Activated CD8-positive, alpha-beta memory T cell treated with anti-CD3 and anti-CD28 coated beads, Interleukin-2, amount 50 U/mL, for 1 hour (primary cell): Measurements from ENCODE around the gene PLEKHG4B.

Source experiments
- DNase-seq: peaks from one replicate; pipeline ENCODE4 v3.0.0-alpha.2; 2020; ENCODE audit errors: extremely low read depth

The PLEKHG4B gene

GRCh38 chr5:169728-170094 is 77.7 kb downstream of the PLEKHG4B start:
- DNase-seq, result no peak

DNA sequence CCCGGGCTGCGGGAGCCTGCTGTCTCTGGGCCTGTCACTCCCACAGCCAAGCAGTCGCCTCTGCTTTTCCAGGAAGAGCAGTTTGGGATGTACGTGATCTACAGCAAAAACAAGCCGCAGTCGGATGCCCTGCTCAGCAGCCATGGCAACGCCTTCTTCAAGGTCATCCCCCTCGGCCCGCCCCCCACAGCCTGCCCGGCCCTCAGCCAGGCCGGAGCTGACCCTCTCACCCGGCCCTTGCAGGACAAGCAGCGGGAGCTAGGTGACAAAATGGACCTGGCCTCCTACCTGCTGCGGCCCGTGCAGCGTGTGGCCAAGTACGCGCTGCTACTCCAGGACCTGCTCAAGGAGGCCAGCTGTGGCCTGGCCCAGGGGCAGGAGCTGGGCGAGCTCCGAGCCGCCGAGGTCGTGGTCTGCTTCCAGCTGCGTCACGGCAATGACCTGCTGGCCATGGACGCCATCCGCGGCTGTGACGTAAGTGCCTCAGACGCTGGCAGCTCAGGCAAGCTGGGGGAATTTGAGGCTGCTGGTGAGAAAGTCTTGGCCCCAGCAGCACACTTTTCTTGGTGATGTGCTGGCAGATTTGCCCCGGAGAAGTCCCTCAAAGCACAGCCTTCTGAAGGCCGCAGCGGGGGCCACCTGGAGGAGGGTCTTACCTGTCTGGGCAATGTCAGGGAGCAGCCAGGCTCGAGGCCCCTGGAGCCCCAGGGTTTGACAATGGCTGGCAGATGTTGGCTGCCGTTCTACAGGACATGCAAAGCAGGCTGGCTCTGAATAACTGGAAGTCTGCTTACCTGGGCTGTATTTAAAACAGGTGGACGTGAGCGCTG is 79.2 kb downstream of the PLEKHG4B start:
- no peak for DNase-seq

GRCh38 chr5:171801-172331 is 79.9 kb downstream of the PLEKHG4B start:
- no peak for DNase-seq

GRCh38 chr5:172421-172820 is 80.5 kb downstream of the PLEKHG4B start:
- DNase-seq, result no peak

DNA sequence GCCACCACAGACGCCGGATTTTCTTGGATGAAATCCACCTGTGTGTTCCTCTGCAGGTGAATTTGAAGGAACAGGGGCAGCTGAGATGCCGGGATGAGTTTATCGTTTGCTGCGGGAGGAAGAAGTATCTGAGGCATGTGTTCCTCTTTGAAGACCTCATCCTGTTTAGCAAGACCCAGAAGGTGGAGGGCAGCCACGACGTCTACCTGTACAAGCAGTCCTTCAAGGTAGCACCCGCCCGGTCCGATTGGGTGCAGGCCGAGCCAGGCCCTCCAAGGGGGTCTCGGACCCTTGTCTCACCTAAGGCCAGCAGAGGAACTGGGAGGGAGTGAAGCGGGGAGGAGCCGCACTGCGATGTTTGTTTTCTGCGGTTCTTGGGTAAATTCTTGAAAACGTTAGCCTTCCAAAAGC is 80.9 kb downstream of the PLEKHG4B start:
- DNase-seq, result no peak

GRCh38 chr5:173392-174290 is 81.7 kb downstream of the PLEKHG4B start:
- no peak for DNase-seq

- no peak for DNase-seq
Observed at GRCh38 chr5:174291-174600, 82.3 kb downstream of the PLEKHG4B start.

DNA sequence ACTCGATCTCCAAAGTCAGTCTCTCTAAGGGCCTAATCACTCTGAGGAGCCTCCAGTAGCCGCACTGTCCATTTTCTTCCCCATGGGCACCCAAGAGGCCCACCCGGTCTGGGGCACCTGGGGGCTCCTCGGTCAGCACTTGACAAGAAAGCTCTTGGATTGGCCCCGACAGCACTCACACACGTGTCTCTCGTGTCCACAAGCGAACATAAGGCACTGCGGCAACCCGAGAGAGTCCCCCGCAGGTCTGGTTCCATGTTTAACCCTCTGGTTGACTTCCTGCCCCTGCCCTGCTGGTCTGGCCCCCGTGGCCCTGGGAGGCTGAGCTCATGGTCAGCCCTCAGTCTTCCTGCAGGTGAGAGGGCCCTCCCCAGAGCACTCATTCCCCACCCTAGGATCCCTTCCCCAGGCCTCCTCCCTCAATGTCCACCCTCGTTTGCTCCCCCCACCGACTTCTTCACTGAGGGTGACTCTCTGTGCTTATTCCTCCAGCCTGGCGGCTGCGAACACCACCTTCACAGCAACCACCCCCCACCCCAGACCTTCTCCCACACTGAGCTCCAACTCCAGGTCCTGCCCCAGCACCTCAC is 83.0 kb downstream of the PLEKHG4B start:
- no peak for DNase-seq

- no peak for DNase-seq
Observed at GRCh38 chr5:176296-176823, 84.4 kb downstream of the PLEKHG4B start.

- DNase-seq, result no peak
Observed at GRCh38 chr5:178110-178509, 86.1 kb downstream of the PLEKHG4B start.

DNA sequence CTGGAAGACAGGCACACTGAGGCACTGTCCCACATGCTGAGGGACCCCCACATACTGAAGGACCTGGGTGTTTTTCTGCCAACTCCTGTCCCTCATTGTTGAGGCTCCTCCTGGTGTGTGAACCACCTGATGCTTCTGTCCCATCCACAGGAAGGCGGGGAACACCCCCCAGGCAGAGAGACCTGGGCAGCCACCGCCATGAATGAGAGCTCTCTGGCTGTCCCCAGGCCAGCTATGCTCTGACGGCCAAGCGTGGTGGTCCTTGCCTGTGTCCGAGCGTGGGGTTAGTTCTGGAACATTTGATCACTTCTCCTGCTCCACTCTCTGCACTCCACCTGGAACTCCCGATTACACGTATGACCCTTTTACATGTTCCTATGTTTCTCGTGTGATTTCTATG is 87.4 kb downstream of the PLEKHG4B start:
- DNase-seq, result no peak

GRCh38 chr5:180286-180918 is 88.4 kb downstream of the PLEKHG4B start:
- DNase-seq, result no peak

DNA sequence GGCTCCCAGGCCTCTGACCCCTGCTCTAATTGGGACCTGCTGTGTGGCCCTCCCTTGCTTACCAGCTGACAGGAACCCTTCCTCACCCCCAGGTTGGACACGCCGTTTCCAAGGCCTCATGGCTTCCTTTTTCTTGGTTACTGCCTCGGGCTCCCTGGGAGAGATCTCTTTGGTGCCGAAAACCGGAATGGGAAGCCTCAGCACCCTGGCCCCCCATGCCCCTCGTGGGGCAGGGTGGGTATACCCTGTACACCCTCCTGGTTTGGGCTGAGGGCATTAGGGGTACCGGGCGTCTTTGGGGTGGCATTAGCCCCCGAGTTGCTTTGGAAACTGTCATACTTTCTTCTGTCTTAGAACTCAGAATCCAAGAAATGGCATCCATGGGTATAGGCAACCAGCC is 89.2 kb downstream of the PLEKHG4B start:
- DNase-seq, result no peak

GRCh38 chr5:181566-181965 is 89.6 kb downstream of the PLEKHG4B start:
- DNase-seq, result no peak

DNA sequence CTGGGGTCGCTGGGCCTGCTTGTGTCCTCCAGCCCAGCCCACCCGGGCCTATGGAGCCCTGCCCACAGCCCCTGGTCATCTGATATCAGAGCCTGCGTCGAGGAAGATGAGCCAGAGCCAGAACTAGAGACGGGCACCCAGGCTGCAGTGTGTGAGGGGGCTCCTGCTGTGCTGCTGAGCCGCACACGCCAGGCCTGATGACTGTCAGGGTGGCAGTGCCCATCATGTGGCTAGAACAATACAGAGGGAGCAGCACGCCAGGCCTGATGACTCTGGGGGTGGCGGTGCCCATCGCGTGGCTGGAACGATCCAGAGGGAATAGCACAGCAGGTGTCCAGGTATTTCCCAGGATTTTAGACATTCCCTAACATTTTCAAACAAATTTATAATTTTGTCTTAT is 90.2 kb downstream of the PLEKHG4B start:
- no peak for DNase-seq

- no peak for DNase-seq
Observed at GRCh38 chr5:184471-184870, 92.5 kb downstream of the PLEKHG4B start.

DNA sequence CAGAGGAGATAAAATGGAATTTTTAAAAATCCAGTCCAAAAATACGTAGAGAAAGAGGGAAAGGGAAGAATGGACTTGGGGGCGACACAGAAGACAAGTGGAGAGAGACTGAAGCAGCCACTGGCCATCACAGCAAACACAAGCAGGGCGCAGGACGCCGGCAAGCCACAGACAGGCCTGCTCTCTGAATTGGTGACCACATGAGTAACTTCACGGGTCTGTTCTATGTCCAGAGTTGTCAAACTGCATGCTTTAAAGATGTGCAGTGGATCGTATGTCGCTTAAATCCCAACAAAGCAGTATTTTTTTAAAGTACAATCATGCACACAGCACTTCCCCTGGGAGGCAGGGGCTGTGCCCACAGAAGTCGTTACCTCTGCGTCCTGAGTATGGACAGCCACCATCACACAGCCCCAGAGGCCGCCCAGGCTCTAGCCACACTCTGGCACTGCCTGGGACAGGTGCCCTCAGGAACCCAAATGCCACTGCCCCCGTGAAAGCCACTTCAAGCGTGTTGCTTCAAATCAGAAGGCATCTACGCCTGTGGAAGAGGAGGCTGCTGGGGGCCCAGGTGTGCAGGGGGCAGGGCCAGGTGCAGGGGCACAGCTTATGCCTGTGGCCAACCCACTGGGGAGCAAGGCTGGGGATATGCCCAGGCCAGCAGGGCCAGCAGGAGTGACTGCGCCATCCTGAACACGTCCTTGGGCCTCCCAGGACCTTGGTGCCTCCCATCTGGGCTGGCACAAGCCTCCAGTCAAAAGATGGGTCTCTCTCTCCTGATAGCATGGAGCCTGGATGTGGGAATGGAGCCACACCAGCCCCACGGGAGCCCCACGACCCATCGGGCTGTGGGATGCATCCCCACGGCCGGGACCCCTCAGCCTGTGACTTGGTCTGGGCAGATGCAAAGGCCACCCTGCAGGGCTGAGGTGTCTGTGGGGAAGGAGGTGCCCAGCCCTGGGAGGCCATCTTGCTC is 93.4 kb downstream of the PLEKHG4B start:
- DNase-seq, result no peak

DNA sequence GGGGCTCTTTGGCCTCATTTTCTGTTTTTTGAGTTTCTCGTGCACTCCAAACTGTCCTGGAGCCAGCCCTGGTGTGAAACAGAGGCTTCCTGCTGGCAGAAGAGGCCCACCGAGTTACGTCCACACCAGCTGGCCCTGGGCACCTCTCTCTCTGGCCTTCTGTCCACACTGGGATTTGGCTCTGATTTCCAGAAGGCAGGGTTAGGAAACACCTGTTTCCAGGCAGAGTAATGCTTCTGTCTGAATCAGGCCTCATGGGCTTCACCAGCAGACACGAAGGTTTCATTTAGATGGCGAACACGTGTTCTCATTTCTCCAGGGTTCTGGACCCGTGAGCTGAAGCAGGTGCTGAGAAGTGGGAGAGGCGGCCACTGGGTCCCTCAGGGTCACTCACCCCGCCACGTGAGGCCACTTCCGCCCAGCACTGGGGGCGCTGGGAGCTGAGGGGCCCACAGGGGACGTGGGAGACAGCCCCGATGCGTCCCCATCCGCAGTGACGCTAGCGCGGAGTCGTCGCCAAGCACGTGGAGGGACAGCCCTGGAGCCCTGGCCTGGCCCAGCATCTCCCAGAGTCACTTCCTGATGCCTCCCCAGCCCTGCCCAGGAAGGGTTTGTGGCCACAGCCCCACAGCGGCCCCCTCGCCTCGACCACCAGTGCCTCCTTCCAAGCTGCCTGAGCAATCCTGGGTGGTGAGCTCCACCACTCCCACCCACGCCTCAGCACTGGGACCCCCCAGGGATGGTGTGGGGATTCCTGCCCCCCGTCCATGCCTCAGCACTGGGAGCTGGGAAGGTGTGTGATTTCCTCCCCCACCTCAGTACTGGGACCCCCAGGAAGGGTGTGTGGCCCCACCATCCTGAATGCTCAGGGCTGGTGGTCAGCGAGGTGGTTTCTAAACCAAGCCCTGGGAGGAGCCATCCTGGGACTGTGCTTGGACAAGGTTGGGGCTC is 94.4 kb downstream of the PLEKHG4B start:
- DNase-seq, result no peak

- no peak for DNase-seq
Observed at GRCh38 chr5:187042-187431, 95.1 kb downstream of the PLEKHG4B start.
